Left kidney (tissue), 2 donors: ENCODE data around the gene TBRG4. TPM values are rescaled to one million over a fixed set of nuclear protein-coding genes. Genes with fewer than 3 reads are reported as not detected.
"Not testable (repeated sequence)": the region's sequence is repeated elsewhere in the genome, so short reads cannot be mapped to it uniquely, and the experiment has no call there.

Source experiments
- DNase-seq: peaks from one replicate; pipeline ENCODE4 v3.0.0-alpha.2; 2013
- polyA plus RNA-seq: library from polyadenylated mRNA; unstranded; fragments of 120-200 nt; gene quantifications from one replicate; pipeline ENCODE4 v1.2.1, GENCODE V29; 2013; ENCODE audit not compliant: insufficient read length

Gene TBRG4
- polyA plus RNA-seq, 1 donor: 55.2 TPM

GRCh38 chr7:45118889-45119331 lies 7.4 kb upstream of the TBRG4 start:
- DNase-seq: no peak

- DNase-seq: no peak
Observed at GRCh38 chr7:45118292-45118691, 6.8 kb upstream of the TBRG4 start.

- DNase-seq: no peak
Observed at GRCh38 chr7:45117582-45117981, 6.1 kb upstream of the TBRG4 start.

- no peak for DNase-seq
Observed at GRCh38 chr7:45116048-45116447, 4.6 kb upstream of the TBRG4 start.

GRCh38 chr7:45114926-45115325 lies 3.4 kb upstream of the TBRG4 start:
- DNase-seq: no peak

- not testable (repeated sequence) for DNase-seq
Observed at GRCh38 chr7:45114257-45114656, 2.8 kb upstream of the TBRG4 start.

- DNase-seq: no peak
Observed at GRCh38 chr7:45112648-45113047, 1.2 kb upstream of the TBRG4 start.

- no peak for DNase-seq
Observed at GRCh38 chr7:45108863-45109262, 2.6 kb downstream of the TBRG4 start.

- no peak for DNase-seq
Observed at GRCh38 chr7:45107356-45107755, 4.1 kb downstream of the TBRG4 start.

GRCh38 chr7:45106820-45107219 lies 4.7 kb downstream of the TBRG4 start:
- DNase-seq: no peak

- DNase-seq: no peak
Observed at GRCh38 chr7:45105588-45106188, 5.8 kb downstream of the TBRG4 start.

GRCh38 chr7:45104844-45105587 lies 6.5 kb downstream of the TBRG4 start:
- no peak for DNase-seq

GRCh38 chr7:45103958-45104843 lies 7.3 kb downstream of the TBRG4 start:
- no peak for DNase-seq

GRCh38 chr7:45102785-45103712 lies 8.4 kb downstream of the TBRG4 start:
- DNase-seq: no peak

GRCh38 chr7:45101748-45102147 lies 9.7 kb downstream of the TBRG4 start:
- DNase-seq: no peak

- no peak for DNase-seq
Observed at GRCh38 chr7:45100761-45101480, 10.6 kb downstream of the TBRG4 start.

- no peak for DNase-seq
Observed at GRCh38 chr7:45099891-45100760, 11.4 kb downstream of the TBRG4 start.

GRCh38 chr7:45098983-45099839 lies 12.3 kb downstream of the TBRG4 start:
- DNase-seq: no peak

- DNase-seq: no peak
Observed at GRCh38 chr7:45092931-45093235, 18.6 kb downstream of the TBRG4 start.
